GM19372 (cell line): Measurements from ENCODE around the gene OGDHL.
"Not testable (repeated sequence)": the region's sequence is repeated elsewhere in the genome, so short reads cannot be mapped to it uniquely, and the experiment has no call there.

ENCODE experiments used
- ATAC-seq: cut with Tn5 transposase; IDR thresholded peaks from one replicate; pipeline ENCODE4 v1.9.1; 2021; ENCODE audit warnings: mild to moderate bottlenecking, low read depth, moderate library complexity; ENCODE audit not compliant: unreplicated experiment

OGDHL gene

GRCh38 chr10:49741108-49741995 is 20.8 kb downstream of the OGDHL start:
- ATAC-seq, result no peak

- ATAC-seq, result no peak
Measured at GRCh38 chr10:49740346-49741107, 21.6 kb downstream of the OGDHL start.

GRCh38 chr10:49739426-49739825 is 22.7 kb downstream of the OGDHL start:
- no peak for ATAC-seq

GRCh38 chr10:49738616-49739360 is 23.3 kb downstream of the OGDHL start:
- ATAC-seq, result no peak

- ATAC-seq, result no peak
Measured at GRCh38 chr10:49737474-49738201, 24.5 kb downstream of the OGDHL start.

GRCh38 chr10:49736564-49737113 is 25.5 kb downstream of the OGDHL start:
- no peak for ATAC-seq

GRCh38 chr10:49735848-49736563 is 26.1 kb downstream of the OGDHL start:
- no peak for ATAC-seq

GRCh38 chr10:49735161-49735560 is 27.0 kb downstream of the OGDHL start:
- no peak for ATAC-seq

GRCh38 chr10:49734676-49735075 is 27.4 kb downstream of the OGDHL start:
- ATAC-seq, result no peak

GRCh38 chr10:49733866-49734265 is 28.3 kb downstream of the OGDHL start:
- no peak for ATAC-seq

GRCh38 chr10:49726593-49726992 is 35.5 kb downstream of the OGDHL start:
- no peak for ATAC-seq

- ATAC-seq, result not testable (repeated sequence)
Measured at GRCh38 chr10:49715157-49715556, 47.0 kb downstream of the OGDHL start.

GRCh38 chr10:49713266-49713665 is 48.9 kb downstream of the OGDHL start:
- no peak for ATAC-seq

GRCh38 chr10:49711481-49711880 is 50.6 kb downstream of the OGDHL start:
- no peak for ATAC-seq

- ATAC-seq, result no peak
Measured at GRCh38 chr10:49710966-49711365, 51.2 kb downstream of the OGDHL start.

GRCh38 chr10:49709934-49710333 is 52.2 kb downstream of the OGDHL start:
- no peak for ATAC-seq

GRCh38 chr10:49707585-49707984 is 54.5 kb downstream of the OGDHL start:
- no peak for ATAC-seq

GRCh38 chr10:49700997-49701396 is 61.1 kb downstream of the OGDHL start:
- no peak for ATAC-seq

- no peak for ATAC-seq
Measured at GRCh38 chr10:49700211-49700610, 61.9 kb downstream of the OGDHL start.
